Uterus (tissue), 2 donors: ENCODE data around the gene HCFC1R1.

ENCODE experiments used
- CTCF ChIP-seq, 4 experiments: fragments of 200-600 bp in 2 of 4; fragments of 450-650 bp in 2 of 4; sonication (generic) in 2 of 4; IDR thresholded peaks; one replicate each; pipeline ENCODE4 v1.5.1; 2016 to 2019; ENCODE audit warnings: antibody characterized with exemption in 4 of 4, mild to moderate bottlenecking in 2 of 4, moderate library complexity in 1 of 4
- POLR2A ChIP-seq, 2 donors: fragments of 450-650 bp; IDR thresholded peaks; one replicate each; pipeline ENCODE4 v1.6.1; 2016; ENCODE audit warnings: antibody characterized with exemption in 2 of 2, mild to moderate bottlenecking in 1 of 2, moderate library complexity in 1 of 2

GRCh38 chr16:3029491-3030221 is 5.9 kb upstream of the HCFC1R1 start:
- TF ChIP-seq POLR2A (IDR thresholded peaks at IDR 0.05) = no peak
- TF ChIP-seq CTCF (IDR thresholded peaks at IDR 0.05) = no peak
